OCI-LY1 (cell line): ENCODE measurements around the gene BMPER.

Source experiments
- EZH2 ChIP-seq: fragments of 200-600 bp; sonication (generic), shearing (Covaris generic); IDR thresholded peaks from 2 replicates; pipeline ENCODE4 v1.8.0; 2017; ENCODE audit warnings: borderline replicate concordance, mixed run types, mild to moderate bottlenecking, antibody characterized with exemption, low read length, moderate library complexity, mixed read lengths
- TF ChIP-seq, protein P1 (sequence below): fragments of 200-600 bp; sonication (generic), shearing (Covaris generic); IDR thresholded peaks from 2 replicates; pipeline ENCODE4 v1.5.1; 2017; ENCODE audit warnings: mild to moderate bottlenecking, antibody characterized with exemption, low read length, moderate library complexity, mixed read lengths

DNA sequence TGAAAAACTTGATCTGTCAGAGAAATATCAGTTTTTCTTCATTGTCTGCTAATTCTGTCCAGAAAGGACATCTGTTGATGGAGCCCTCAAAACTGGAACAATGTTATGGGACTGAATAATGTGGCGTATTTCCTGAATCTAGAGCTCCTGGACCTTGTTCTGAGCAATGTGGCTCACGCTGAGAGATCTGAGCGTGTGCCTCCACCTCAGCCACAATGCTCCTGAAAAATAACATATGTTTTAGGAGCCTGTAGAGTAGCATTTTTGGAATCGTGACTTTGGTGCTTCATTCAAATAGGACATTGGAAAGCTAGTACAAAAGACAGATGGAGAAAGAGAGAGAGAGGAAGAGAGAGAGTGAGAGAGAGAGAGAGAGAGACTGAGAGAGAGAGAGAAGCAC lies 110.3 kb downstream of the BMPER start:
- TF ChIP-seq, protein P1, sequence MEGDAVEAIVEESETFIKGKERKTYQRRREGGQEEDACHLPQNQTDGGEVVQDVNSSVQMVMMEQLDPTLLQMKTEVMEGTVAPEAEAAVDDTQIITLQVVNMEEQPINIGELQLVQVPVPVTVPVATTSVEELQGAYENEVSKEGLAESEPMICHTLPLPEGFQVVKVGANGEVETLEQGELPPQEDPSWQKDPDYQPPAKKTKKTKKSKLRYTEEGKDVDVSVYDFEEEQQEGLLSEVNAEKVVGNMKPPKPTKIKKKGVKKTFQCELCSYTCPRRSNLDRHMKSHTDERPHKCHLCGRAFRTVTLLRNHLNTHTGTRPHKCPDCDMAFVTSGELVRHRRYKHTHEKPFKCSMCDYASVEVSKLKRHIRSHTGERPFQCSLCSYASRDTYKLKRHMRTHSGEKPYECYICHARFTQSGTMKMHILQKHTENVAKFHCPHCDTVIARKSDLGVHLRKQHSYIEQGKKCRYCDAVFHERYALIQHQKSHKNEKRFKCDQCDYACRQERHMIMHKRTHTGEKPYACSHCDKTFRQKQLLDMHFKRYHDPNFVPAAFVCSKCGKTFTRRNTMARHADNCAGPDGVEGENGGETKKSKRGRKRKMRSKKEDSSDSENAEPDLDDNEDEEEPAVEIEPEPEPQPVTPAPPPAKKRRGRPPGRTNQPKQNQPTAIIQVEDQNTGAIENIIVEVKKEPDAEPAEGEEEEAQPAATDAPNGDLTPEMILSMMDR: no peak
- TF ChIP-seq EZH2: no peak
